ENCODE results near the gene DOCK3. TPM values are rescaled to one million over a fixed set of nuclear protein-coding genes. Genes with fewer than 3 reads are reported as not detected.
"Not testable (repeated sequence)": the region's sequence is repeated elsewhere in the genome, so short reads cannot be mapped to it uniquely, and the experiment has no call there.

Gene DOCK3
- polyA plus RNA-seq, 1 donor = 0.81 TPM

DNA sequence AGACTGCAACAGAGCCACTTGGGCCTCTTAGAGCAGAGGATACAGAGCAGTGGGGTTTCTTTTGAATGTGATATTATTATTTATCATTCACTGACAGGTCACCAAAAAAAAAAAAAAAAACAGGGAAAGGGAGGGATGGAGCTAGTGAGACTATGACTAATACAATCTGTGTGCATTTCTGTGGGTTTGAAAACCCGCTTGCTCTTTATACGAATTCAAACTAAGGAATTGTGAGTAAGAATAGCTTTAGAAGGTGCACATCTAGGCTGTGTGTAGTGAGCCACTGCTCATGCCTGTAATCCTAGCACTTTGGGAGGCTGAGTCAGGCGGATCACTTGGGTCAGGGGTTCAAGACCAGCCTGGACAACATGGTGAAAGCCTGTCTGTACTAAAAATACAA lies 523.8 kb downstream of the DOCK3 start:
- DNase-seq = no peak
- no peaks in the 10 kb centered on the region for H3K4me1 ChIP-seq (ENCODE audit: control insufficient read depth, insufficient read depth, low read length)
- WGBS (ENCODE audit: insufficient coverage, low lambda C conversion rate) = no CpG with 5 or more reads among the region's 3 CpGs
- H3K4me3 ChIP-seq (ENCODE audit: low read length) = no peak overlapping the region
- no peak overlapping the region for H3K27ac ChIP-seq (ENCODE audit: low read length)
- H3K9me3 ChIP-seq (ENCODE audit: control insufficient read depth, low read depth, low read length) = no peaks in the 10 kb centered on the region
- no peaks in the 10 kb centered on the region for H3K27me3 ChIP-seq (ENCODE audit: control insufficient read depth, insufficient read depth, low read length)
- no peaks in the 10 kb centered on the region for H3K36me3 ChIP-seq (ENCODE audit: control insufficient read depth, insufficient read depth, low read length)

DNA sequence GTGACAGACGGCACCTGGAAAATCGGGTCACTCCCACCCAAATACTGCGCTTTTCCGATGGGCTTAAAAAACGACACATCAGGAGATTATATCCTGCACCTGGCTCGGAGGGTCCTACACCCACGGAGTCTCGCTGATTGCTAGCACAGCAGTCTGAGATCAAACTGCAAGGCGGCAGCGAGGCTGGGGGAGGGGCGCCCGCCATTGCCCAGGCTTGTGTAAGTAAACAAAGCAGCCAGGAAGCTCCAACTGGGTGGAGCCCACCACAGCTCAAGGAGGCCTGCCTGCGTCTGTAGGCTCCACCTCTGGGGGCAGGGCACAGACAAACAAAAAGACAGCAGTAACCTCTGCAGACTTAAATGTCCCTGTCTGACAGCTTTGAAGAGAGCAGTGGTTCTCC lies 524.6 kb downstream of the DOCK3 start:
- not testable (repeated sequence) for H3K4me3 ChIP-seq (ENCODE audit: low read length); H3K4me1 ChIP-seq (ENCODE audit: control insufficient read depth, insufficient read depth, low read length); H3K9me3 ChIP-seq (ENCODE audit: control insufficient read depth, low read depth, low read length); H3K36me3 ChIP-seq (ENCODE audit: control insufficient read depth, insufficient read depth, low read length); DNase-seq; H3K27me3 ChIP-seq (ENCODE audit: control insufficient read depth, insufficient read depth, low read length); H3K27ac ChIP-seq (ENCODE audit: low read length)
- no CpG with 5 or more reads among the region's 13 CpGs for WGBS (ENCODE audit: insufficient coverage, low lambda C conversion rate)

DNA sequence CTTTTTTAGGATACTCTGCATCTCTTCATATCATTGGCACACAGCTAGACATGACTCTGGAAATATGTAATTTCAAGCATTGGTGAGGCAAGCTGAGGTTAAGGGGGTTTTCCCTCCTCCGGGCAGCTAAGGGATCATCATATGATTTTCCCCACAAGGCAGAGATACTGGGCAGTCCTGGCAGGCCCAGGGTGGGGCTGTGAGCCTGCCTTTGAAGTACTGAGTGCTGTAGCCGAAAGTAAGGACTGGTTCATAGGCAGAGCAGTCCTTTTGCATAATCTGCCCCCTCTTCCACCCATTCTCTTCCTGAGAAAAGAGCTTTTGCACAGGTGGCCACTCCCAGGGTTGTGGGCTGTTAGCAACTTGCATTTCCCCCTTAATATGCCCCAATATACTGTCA lies 541.6 kb downstream of the DOCK3 start:
- Histone ChIP-seq H3K9me3 (ENCODE audit: control insufficient read depth, low read depth, low read length) (no peaks in the 10 kb centered on the region), H3K4me1 (ENCODE audit: control insufficient read depth, insufficient read depth, low read length) (no peaks in the 10 kb centered on the region), H3K36me3 (ENCODE audit: control insufficient read depth, insufficient read depth, low read length) (no peaks in the 10 kb centered on the region), H3K27ac (ENCODE audit: low read length) (no peak overlapping the region), H3K4me3 (ENCODE audit: low read length) (no peak overlapping the region), H3K27me3 (ENCODE audit: control insufficient read depth, insufficient read depth, low read length) (no peaks in the 10 kb centered on the region)
- DNase-seq = no peak
- WGBS (ENCODE audit: insufficient coverage, low lambda C conversion rate) = no CpG with 5 or more reads among the region's 2 CpGs

DNA sequence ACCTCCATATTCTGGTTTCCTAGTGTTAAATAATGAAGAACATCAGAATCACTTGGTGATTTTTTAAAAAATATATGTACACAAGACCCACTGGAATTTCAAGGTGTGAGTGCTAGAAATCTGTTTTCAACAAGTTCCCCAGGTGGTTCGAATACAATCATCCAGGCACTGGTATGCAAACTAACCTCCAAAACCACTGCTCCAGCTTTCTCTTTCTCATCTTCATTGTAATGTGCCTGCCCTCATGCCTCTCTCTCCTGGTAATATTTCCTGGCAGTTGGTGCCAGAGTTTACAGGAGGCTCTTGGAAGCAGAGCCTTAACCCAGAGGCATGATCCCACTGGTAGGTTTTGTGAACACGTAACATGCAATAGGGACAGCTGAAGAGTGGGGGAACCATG lies 547.2 kb downstream of the DOCK3 start:
- no peaks in the 10 kb centered on the region for H3K9me3 ChIP-seq (ENCODE audit: control insufficient read depth, low read depth, low read length)
- no CpG with 5 or more reads among the region's 2 CpGs for WGBS (ENCODE audit: insufficient coverage, low lambda C conversion rate)
- H3K36me3 ChIP-seq (ENCODE audit: control insufficient read depth, insufficient read depth, low read length) = no peaks in the 10 kb centered on the region
- no peak for DNase-seq
- no peaks in the 10 kb centered on the region for H3K27me3 ChIP-seq (ENCODE audit: control insufficient read depth, insufficient read depth, low read length)
- H3K4me1 ChIP-seq (ENCODE audit: control insufficient read depth, insufficient read depth, low read length) = no peaks in the 10 kb centered on the region
- no peak overlapping the region for H3K27ac ChIP-seq (ENCODE audit: low read length)
- H3K4me3 ChIP-seq (ENCODE audit: low read length) = no peak overlapping the region

DNA sequence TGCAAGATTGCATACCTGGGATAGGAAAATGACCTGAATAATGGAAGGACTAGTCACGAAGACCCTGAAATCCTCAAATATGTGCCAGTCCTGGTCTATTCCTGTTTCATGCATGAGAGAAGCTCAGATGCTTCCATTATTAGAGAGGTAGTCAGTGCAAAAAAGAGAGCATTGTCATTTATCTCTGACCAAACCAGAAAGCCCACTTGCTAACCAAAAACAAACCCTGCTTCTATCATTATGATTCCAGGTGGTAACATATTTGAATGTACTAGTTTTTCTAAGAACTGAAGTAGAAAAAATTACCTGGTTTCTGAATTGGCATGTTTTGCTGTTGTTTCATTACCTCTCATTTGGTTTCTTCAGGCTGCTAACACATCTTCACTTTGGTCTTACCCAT lies 549.6 kb downstream of the DOCK3 start:
- WGBS (ENCODE audit: insufficient coverage, low lambda C conversion rate) = no CpG with 5 or more reads among the region's 1 CpG
- no peaks in the 10 kb centered on the region for H3K36me3 ChIP-seq (ENCODE audit: control insufficient read depth, insufficient read depth, low read length)
- no peaks in the 10 kb centered on the region for H3K27me3 ChIP-seq (ENCODE audit: control insufficient read depth, insufficient read depth, low read length)
- no peak for DNase-seq
- H3K4me1 ChIP-seq (ENCODE audit: control insufficient read depth, insufficient read depth, low read length) = no peaks in the 10 kb centered on the region
- no peak overlapping the region for H3K4me3 ChIP-seq (ENCODE audit: low read length)
- no peaks in the 10 kb centered on the region for H3K9me3 ChIP-seq (ENCODE audit: control insufficient read depth, low read depth, low read length)
- H3K27ac ChIP-seq (ENCODE audit: low read length) = no peak overlapping the region

DNA sequence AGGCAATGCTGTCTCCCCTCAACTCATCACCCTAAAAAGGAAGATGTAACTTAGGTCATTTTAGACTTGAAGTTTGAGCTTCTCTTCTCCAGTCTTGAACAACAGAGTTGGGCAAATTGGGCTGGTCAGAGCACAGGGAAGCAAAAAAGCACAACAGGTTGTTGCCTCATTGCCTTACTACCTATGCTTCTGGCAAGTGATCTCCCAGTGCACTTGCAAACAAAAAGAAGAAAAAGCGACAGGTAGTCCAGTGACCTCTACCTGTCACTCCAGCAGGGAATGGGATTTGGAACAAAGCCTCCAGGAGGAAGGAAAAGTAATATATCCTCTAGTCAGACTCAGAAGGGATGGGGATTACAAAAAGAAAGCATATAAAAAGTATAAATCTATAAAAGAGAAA lies 550.1 kb downstream of the DOCK3 start:
- Histone ChIP-seq H3K27me3 (ENCODE audit: control insufficient read depth, insufficient read depth, low read length) (no peaks in the 10 kb centered on the region), H3K27ac (ENCODE audit: low read length) (no peak overlapping the region), H3K4me3 (ENCODE audit: low read length) (no peak overlapping the region), H3K36me3 (ENCODE audit: control insufficient read depth, insufficient read depth, low read length) (no peaks in the 10 kb centered on the region), H3K9me3 (ENCODE audit: control insufficient read depth, low read depth, low read length) (no peaks in the 10 kb centered on the region), H3K4me1 (ENCODE audit: control insufficient read depth, insufficient read depth, low read length) (no peaks in the 10 kb centered on the region)
- peak in 1 of 2 donors; percentile 3 for DNase-seq
- no CpG with 5 or more reads among the region's 1 CpG for WGBS (ENCODE audit: insufficient coverage, low lambda C conversion rate)

DNA sequence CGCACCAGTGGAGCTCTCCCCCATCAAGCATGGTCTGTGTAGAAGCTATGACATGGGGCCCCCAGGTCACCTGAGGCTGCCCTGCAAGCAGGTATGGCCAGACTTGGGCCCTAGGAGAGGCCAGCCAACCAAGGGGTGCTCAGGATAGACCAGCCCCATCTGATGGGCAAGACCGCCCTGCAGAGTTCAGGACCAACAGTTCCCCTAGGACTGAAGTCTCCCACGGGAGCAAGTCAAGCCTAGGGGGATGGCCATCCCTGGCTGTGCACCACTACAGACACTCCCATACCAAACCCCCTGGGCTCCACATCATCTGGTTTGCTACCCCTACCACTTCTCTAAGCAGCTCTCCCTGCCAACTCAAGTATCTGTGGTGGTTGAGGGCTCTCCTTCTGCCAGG lies 568.2 kb downstream of the DOCK3 start:
- WGBS (ENCODE audit: insufficient coverage, low lambda C conversion rate) = no CpG with 5 or more reads among the region's 3 CpGs
- no peaks in the 10 kb centered on the region for H3K4me1 ChIP-seq (ENCODE audit: control insufficient read depth, insufficient read depth, low read length)
- no peak overlapping the region for H3K4me3 ChIP-seq (ENCODE audit: low read length)
- no peaks in the 10 kb centered on the region for H3K27me3 ChIP-seq (ENCODE audit: control insufficient read depth, insufficient read depth, low read length)
- no peaks in the 10 kb centered on the region for H3K36me3 ChIP-seq (ENCODE audit: control insufficient read depth, insufficient read depth, low read length)
- no peak overlapping the region for H3K27ac ChIP-seq (ENCODE audit: low read length)
- no peak for DNase-seq
- H3K9me3 ChIP-seq (ENCODE audit: control insufficient read depth, low read depth, low read length) = no peaks in the 10 kb centered on the region

DNA sequence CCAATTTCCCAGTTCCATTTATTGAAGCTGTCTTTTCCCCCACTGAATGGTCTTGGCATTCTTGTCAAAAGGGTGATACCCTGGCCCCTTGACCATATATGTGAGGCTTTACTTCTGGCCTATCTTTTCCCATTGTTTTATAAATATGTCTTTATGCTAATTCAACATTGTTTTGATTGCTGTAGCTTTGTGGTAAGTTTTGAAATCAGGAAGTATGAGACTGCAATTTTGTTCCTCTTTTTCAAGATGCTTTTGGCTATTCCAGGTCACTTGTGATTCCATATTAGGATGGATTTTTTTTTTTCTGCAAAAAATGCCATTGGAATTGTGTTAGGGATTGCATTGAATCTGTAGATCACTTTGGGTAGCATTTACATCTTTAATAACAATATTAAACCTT lies 569.2 kb downstream of the DOCK3 start:
- Histone ChIP-seq H3K9me3 (ENCODE audit: control insufficient read depth, low read depth, low read length) (peaks cover 5% of the 10 kb centered on the region), H3K27me3 (ENCODE audit: control insufficient read depth, insufficient read depth, low read length) (no peaks in the 10 kb centered on the region), H3K27ac (ENCODE audit: low read length) (no peak overlapping the region), H3K4me1 (ENCODE audit: control insufficient read depth, insufficient read depth, low read length) (no peaks in the 10 kb centered on the region), H3K4me3 (ENCODE audit: low read length) (no peak overlapping the region), H3K36me3 (ENCODE audit: control insufficient read depth, insufficient read depth, low read length) (no peaks in the 10 kb centered on the region)
- no peak for DNase-seq

DNA sequence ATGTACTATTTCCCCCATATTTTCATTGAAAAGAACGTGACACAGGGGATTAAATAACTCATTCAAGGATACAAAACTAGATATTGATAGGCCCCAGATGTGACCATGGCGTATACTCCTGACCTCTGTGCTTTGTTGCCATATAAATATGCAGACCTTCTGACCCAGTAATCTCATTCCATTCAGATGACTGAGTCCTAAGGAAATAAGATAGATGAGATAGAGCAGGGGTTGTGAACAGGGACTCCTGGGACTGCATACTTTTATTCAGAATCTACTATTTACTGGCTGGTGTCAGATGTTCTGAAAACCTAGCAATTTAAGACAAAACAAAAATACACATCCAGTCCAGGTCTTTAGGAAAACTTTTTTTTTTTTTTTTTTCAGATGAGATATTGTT lies 571.1 kb downstream of the DOCK3 start:
- Histone ChIP-seq H3K27me3 (ENCODE audit: control insufficient read depth, insufficient read depth, low read length) (no peaks in the 10 kb centered on the region), H3K4me3 (ENCODE audit: low read length) (no peak overlapping the region), H3K27ac (ENCODE audit: low read length) (no peak overlapping the region), H3K9me3 (ENCODE audit: control insufficient read depth, low read depth, low read length) (peaks cover 5% of the 10 kb centered on the region), H3K4me1 (ENCODE audit: control insufficient read depth, insufficient read depth, low read length) (no peaks in the 10 kb centered on the region), H3K36me3 (ENCODE audit: control insufficient read depth, insufficient read depth, low read length) (no peaks in the 10 kb centered on the region)
- WGBS (ENCODE audit: insufficient coverage, low lambda C conversion rate) = no CpG with 5 or more reads among the region's 2 CpGs
- no peak for DNase-seq

DNA sequence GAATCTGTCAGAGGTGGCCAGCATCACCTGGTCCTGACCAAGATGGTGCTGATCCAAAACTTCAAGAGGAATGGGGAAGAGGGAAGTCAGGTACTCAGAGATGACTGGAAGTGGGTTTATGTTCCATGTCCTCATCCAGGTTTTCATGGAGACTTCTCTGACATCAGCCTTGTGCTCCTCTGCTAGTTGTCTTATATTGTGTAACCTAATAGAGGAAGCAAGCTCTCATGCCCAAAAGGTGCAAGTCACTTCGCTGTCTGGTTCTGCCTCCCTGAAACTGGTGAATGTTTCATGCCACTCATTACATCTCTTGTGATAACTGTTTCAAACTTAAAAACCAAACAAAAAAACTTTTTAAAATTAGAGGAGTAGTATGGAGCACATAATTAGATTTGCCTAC lies 583.1 kb downstream of the DOCK3 start:
- Histone ChIP-seq H3K27ac (ENCODE audit: low read length) (no peak overlapping the region), H3K4me3 (ENCODE audit: low read length) (no peak overlapping the region), H3K9me3 (ENCODE audit: control insufficient read depth, low read depth, low read length) (no peaks in the 10 kb centered on the region), H3K4me1 (ENCODE audit: control insufficient read depth, insufficient read depth, low read length) (no peaks in the 10 kb centered on the region), H3K36me3 (ENCODE audit: control insufficient read depth, insufficient read depth, low read length) (no peaks in the 10 kb centered on the region), H3K27me3 (ENCODE audit: control insufficient read depth, insufficient read depth, low read length) (no peaks in the 10 kb centered on the region)
- DNase-seq = no peak
- WGBS (ENCODE audit: insufficient coverage, low lambda C conversion rate) = no CpG with 5 or more reads among the region's 1 CpG

DNA sequence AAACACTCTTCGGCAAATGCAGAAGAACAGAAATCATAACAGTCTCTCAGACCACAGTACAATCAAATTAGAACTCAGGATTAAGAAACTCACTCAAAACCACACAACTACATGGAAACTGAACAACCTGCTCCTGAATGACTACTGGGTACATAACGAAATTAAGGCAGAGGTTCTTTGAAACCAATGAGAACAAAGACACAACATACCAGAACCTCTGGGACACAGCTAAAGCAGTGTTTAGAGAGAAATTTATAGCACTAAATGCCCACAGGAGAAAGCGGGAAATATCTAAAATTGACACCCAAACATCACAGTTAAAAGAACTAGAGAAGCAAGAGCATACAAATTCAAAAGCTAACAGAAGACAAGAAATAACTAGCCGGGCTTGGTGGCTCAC lies 589.4 kb downstream of the DOCK3 start:
- not testable (repeated sequence) for DNase-seq; H3K27me3 ChIP-seq (ENCODE audit: control insufficient read depth, insufficient read depth, low read length); H3K9me3 ChIP-seq (ENCODE audit: control insufficient read depth, low read depth, low read length); H3K27ac ChIP-seq (ENCODE audit: low read length); H3K36me3 ChIP-seq (ENCODE audit: control insufficient read depth, insufficient read depth, low read length); H3K4me3 ChIP-seq (ENCODE audit: low read length); H3K4me1 ChIP-seq (ENCODE audit: control insufficient read depth, insufficient read depth, low read length)
- 100% methylated on average over 1 of the region's 4 CpGs for WGBS (ENCODE audit: insufficient coverage, low lambda C conversion rate)

Data from large intestine (tissue), 3 donors.